Right ventricle myocardium inferior (tissue), 1 donor: ENCODE data around the gene PALM. TPM values are rescaled to one million over a fixed set of nuclear protein-coding genes. Genes with fewer than 3 reads are reported as not detected.
A peak's percentile ranks its signal among the peaks of the same experiment; 100 is the strongest.

Experiments used
- ATAC-seq: fragments of 200-7000 bp; cut with Tn5 transposase; one replicate; pipeline ENCODE4 v1.9.1; 2020; ENCODE audit warnings: mild to moderate bottlenecking, moderate library complexity
- DNase-seq: peaks from one replicate; pipeline ENCODE4 v3.0.0; 2021; ENCODE audit errors: missing footprints
- intact Hi-C: fragments of 100-400 bp; cut with DNase I; formaldehyde crosslinking; loops from one replicate; pipeline ENCODE4 v1.11.0; 2022
- total RNA-seq: library from RNA; stranded (reverse); fragmentation: NEBNext Ultra II Directional; extraction: Animal tissue kit (Norgen Biotek cat#: 25700); gene quantifications from one replicate; pipeline ENCODE4 v1.2.1, GENCODE V29; 2021
- donor health status: DM: no; HTN: yes; CAD: no; lungs with severe emphysema.

PALM gene
- total RNA-seq, 1 donor from 2014 or later = 34.0 TPM

DNA sequence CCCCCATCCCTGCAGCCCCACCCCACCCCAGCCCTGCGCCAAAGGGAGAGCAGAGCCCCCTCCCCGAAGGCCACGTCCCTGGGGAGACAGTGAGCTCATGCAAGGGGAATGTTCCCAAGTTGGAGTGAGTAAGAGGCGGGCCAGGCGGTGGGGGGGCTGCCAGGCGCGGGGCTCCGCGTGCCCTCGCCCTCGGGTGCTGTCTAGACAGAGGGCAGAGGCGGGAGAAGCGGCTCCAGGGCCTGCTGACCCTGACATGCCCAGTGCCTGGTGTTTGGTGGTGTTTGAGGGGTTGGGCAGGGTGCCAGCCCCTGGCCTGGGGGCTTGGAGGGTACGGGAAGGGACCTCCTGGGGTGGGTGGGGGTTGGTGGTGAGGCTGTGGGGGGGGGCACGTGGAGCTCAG, 31.5 kb upstream of the PALM start:
- ATAC-seq (no peak), DNase-seq (no peak)
- intact Hi-C loops = loop anchor here (5.0 kb wide), 1 partner anchor 35 kb away; no protein-coding TSS in a partner anchor

DNA sequence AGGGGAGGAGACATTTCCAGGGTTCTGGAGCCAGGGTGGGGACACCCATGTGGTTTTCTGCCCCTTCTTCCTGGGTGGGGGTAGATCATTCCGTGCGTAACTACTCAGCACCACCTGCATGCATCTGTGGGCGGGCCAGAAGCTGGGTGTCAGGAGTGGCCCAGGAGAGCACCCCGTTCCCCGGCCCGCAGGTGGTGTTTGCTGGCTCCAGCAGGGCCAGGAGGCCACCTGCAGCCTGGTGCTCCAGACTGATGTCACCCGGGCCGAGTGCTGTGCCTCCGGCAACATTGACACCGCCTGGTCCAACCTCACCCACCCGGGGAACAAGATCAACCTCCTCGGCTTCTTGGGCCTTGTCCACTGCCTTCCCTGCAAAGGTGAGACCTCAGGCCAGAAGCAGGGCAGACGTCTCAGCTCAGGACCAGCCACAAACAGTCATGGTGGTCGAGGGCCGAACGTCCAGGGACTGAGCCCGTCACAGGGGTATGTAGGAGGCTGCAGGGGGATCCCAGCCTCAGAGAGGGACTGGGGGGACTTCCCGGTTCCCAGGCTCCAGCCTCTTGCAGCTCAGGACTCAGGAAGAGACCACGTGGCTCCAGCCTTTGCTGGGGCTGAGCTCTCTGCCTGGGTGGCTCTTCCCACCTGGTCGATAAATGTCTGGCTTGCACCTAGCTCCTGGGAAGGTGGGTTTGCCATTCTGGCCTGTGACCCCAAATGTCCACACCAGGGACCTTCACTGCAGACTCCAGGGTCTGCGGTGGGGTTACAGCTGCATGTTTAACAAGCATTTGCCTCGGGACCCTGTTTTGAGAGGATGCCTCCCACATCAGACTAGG, 30.9 kb upstream of the PALM start:
- intact Hi-C loops = loop anchor here (5.0 kb wide), 1 partner anchor 34 kb away; no protein-coding TSS in a partner anchor
- no peak for ATAC-seq
- no peak for DNase-seq

DNA sequence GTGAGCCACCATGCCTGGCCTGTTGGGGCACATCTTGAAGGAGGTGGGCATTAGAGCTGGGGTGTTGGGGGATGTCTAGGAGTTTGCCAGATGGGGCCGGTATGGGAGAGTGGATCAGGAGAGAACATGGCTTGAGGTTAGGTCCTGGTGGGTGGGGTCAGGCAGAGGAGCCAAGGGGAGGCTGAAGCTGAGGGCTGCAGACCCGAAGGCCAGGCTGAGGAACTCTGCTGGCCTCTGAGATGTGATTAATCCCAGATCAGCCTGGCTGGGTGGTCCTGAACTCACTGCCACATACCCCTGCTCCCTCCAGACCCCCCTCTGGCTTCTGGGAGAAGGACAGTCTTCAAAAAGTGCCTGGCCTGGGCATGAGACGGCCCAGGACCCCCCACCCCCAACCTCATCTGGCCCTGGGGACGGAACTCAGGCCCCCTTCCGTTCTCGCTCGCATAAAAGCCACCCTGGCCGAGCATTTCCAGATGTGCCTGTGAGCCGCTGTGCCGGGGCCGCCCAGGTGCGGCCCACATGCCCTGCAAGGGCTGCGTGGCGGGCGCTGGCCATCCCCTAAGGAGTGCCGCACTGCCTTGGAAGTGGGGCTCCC, 29.8 kb upstream of the PALM start:
- intact Hi-C loops = loop anchor here (5.0 kb wide), 1 partner anchor 33 kb away; no protein-coding TSS in a partner anchor

DNA sequence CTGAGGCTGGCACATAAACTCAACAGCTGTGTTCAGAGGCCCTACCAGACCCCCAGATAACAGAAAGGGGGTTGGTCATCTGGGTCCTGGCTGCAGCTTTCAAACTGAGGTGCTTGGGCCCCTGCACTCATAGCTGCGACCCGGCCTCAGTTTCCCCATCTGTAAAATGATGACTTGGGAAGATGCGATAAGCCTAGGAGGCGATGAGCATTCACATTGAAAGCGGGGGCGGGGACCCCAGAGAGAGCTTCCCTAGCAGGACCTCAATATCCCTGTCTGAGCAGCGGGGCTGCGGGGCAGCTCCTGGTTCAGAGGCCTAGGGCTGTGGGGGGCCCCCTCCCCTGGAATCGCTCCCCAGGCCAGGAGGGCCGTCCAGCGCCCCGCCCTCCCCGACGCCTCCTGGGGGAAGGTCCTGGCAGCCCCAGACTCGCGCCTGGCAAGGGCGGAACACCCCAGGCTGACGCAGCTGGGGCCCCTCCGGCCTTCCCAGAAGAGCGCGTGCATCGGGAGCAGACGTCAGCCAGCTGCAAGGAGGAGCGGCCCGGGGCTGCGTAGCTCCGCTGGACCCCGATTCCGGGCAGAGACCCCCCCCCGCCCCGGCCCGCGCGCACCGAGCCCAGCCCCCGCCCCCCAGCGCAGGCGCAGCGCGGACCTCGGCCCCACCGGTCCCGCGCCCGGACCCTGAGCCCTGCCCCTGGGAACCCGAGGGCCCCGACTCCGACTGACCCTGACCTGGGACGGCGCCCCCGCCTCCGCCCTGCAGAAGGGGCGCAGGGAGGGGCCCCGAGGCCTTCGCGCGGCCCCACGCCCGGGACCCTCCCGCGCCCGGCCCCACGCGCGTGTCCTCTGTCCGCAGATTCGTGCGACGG, 29.1 kb upstream of the PALM start:
- intact Hi-C loops = loop anchor here (1.0 to 5.0 kb wide), 2 partner anchors 16 to 33 kb away; partner anchors contain the start of gene RNF126
- DNase-seq (peak; percentile 88), ATAC-seq (peak; percentile 23)

More for the DNA sequence above, 29.8 kb upstream of the PALM start:
- ATAC-seq (no peak), DNase-seq (no peak)

DNA sequence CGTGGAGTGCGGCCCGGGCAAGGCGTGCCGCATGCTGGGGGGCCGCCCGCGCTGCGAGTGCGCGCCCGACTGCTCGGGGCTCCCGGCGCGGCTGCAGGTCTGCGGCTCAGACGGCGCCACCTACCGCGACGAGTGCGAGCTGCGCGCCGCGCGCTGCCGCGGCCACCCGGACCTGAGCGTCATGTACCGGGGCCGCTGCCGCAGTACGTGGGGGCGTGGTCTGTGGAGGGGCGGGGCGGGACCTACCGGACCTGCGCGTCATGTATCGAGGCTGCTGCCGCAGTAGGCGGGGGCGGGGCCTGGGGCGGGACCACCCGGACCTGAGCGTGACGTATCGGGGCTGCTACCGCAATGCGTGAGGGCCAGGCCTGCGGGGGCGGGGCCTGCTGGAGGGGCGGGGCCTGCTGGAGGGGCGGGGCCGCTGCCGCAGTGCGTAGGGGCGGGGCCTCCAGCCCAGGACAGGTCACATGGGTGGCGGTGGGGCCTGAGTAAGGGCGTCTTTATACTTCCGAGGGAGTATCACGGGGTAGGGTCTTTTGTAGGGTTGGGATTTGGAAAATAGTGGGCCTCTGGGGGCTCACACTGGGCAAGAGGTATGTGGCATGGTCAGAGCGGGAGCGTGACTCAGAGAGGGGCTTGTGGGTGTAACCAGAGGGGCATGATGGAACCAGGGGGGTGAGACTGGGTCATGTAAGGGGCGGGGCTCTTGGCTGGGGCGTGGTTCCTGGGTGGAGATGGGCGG, 28.3 kb upstream of the PALM start:
- ATAC-seq = peak; percentile 89
- intact Hi-C loops = loop anchor here (1.0 kb wide), 1 partner anchor 17 kb away; the partner anchor contains the start of gene RNF126
- peak; percentile 100 for DNase-seq

DNA sequence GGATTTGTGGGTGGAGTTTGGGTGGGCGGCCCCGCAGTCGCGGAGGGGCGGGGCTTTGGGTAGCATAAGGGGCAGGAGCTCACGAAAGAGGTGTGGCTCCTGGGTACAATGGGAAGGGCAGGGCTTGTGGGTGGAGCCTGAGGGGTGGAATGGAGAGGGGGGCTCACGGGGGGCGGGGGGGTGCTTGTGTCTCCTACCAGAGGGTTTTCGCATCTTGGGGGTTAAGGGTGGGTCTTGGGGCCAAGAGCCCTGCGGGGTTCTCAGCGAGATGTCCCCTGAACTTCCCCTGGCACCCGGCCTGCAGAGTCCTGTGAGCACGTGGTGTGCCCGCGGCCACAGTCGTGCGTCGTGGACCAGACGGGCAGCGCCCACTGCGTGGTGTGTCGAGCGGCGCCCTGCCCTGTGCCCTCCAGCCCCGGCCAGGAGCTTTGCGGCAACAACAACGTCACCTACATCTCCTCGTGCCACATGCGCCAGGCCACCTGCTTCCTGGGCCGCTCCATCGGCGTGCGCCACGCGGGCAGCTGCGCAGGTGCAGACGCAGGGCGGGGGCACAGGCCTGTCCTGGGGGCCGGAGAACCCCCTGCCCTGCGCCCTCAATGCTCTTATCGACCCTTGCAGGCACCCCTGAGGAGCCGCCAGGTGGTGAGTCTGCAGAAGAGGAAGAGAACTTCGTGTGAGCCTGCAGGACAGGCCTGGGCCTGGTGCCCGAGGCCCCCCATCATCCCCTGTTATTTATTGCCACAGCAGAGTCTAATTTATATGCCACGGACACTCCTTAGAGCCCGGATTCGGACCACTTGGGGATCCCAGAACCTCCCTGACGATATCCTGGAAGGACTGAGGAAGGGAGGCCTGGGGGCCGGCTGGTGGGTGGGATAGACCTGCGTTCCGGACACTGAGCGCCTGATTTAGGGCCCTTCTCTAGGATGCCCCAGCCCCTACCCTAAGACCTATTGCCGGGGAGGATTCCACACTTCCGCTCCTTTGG, 27.4 kb upstream of the PALM start:
- no peak for ATAC-seq
- DNase-seq = peak; percentile 82
- intact Hi-C loops = no loop called here

DNA sequence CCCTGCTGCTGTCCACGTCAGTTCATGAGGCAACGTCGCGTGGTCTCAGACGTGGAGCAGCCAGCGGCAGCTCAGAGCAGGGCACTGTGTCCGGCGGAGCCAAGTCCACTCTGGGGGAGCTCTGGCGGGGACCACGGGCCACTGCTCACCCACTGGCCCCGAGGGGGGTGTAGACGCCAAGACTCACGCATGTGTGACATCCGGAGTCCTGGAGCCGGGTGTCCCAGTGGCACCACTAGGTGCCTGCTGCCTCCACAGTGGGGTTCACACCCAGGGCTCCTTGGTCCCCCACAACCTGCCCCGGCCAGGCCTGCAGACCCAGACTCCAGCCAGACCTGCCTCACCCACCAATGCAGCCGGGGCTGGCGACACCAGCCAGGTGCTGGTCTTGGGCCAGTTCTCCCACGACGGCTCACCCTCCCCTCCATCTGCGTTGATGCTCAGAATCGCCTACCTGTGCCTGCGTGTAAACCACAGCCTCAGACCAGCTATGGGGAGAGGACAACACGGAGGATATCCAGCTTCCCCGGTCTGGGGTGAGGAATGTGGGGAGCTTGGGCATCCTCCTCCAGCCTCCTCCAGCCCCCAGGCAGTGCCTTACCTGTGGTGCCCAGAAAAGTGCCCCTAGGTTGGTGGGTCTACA, 25.9 kb upstream of the PALM start:
- no peak for DNase-seq

DNA sequence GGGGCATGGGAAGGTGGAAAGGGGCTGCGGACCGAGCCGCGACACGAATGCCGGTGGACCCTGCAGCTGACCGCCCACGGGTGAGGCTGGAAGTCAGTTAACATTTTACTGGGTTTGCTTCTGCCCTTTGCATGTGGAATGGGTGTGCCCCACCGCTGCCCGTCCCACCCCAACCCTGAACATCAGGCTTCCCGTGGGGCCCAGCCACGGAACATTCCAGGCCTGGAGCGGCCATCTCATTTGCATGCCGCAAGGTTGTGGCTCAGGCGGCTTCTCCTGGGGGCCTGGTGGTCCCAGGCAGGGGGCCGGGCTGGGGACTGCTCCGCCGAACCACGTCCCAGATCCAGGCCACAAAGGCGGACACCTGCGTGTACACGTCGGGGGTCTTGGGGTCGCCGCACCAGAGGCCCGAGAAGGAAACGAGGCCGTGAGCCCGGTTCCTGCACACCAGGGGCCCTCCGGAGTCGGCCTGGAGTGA, 23.2 kb upstream of the PALM start:
- ATAC-seq (no peak), DNase-seq (no peak)
- intact Hi-C loops = no loop called here

More for the DNA sequence above, 25.9 kb upstream of the PALM start:
- intact Hi-C loops = no loop called here
- ATAC-seq = no peak

DNA sequence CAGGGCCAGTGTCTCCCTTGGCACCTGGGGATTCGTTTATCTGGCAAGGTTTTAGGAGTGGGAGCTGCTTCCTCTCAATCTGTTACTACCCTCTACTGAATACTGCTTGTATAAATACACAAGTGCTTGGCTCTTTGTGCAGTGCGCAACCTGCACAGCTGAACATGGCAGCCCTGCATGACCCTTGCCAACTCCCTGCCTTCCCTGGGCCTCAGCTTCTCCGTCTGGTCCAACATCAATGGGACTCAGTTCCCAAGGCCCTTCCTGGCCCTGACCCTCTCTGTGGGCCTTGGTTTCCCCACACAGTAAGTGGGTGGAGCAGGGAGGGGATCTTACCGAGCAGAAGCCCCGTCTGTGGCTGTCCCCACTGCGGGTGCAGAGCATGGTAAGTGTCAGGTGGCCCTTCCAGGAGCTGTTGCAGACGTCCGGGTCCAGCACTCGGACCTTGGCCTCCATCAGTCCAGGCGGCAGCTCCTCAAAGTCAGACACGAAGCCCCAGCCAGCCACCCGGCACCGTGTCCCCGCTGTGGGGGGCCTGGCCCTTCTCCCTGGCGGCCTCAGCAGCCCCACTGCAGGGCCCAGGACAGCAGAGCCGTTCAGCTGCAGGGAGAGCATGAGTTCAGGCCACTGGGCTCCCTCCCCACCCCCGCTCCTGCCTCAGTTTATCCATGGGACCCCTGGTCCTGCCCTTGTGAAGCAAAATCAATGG, 22.0 kb upstream of the PALM start:
- DNase-seq = no peak
- intact Hi-C loops = no loop called here
- ATAC-seq = no peak

DNA sequence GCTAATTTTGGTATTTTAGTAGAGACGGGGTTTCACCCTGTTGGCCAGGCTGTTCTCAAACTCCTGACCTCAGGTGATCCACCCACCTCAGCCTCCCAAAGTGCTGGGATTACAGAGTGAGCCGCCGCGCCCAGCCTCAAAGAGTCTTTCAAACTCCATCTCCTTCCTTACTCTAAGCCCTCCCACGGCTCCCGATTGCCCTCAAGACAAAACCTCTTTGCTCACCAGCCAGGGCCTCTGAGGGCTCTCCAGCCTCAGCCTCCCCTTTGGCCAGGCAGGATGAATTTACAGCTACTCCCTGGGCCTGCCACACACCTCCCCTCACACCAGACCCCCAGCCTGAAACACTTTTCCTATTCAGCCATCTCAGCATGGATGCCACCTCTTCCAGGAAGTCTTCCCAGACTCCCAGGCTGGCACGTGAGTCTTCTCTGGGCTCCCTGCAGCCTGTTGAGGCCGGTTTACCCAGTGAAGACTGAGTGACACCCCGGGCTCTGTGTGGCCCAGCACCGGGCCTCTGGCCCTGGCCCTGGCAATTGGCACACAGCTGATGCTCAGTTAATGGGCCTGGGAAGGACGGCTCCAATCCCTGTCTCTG, 21.1 kb upstream of the PALM start:
- DNase-seq (no peak), ATAC-seq (no peak)
- intact Hi-C loops = no loop called here

DNA sequence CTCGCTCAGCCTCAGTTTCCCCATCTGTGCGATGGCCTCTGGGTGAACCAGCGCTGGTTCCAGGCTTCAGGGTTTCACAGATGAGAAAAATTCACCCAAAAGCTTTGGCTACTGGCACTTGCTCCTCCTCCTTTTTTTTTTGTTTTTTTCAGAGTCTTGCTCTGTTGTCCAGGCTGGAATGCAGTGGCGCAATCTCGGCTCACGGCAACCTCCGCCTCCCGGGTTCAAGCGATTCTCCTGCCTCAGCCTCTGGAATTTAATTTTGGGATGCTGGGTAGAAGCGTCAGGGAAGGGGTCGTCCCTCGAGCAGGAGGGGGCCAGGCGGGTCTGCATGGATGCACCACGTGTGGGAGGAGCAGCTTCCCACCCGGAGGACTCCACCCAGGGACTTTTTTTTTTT, 20.5 kb upstream of the PALM start:
- DNase-seq (no peak), ATAC-seq (no peak)
- intact Hi-C loops = no loop called here

DNA sequence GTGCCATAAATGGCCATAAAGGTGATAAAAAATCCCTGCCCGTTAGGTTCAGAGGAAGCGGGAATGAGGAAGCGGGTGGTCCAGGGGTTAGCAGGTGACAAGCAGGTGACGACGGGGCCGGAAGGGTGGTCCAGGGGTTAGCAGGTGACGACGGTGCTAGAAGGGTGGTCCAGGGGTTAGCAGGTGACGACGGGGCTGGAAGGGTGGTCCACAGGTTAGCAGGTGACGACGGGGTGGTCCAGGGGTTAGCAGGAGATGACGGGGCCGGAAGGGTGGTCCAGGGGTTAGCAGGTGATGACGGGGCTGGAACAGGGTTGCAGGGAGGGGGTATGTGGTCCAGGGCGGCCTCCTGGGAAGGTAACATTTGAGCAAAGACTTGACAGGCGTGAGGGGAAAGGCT, 19.7 kb upstream of the PALM start:
- no peak for ATAC-seq
- intact Hi-C loops = no loop called here
- DNase-seq = no peak

DNA sequence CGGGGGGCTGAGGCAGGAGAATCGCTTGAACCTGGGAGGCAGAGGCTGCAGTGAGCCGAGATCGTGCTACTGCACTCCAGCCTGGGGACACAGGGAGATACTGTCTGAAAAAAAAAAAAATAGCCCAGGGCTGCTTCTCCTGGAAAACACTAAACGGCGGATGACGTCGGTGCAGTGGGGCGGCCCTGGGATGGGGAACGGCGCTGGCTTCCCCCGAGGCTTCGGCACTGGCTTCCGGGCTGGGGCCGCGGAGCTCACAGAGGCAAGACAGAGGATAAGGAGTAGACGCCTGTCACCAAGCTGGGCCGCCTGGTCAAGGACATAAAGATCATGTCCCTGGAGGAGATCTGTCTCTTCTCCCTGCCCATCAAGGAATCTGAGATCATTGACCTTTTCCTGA, 18.5 kb upstream of the PALM start:
- ATAC-seq (peak; percentile 73), DNase-seq (peak; percentile 76)
- intact Hi-C loops = no loop called here

DNA sequence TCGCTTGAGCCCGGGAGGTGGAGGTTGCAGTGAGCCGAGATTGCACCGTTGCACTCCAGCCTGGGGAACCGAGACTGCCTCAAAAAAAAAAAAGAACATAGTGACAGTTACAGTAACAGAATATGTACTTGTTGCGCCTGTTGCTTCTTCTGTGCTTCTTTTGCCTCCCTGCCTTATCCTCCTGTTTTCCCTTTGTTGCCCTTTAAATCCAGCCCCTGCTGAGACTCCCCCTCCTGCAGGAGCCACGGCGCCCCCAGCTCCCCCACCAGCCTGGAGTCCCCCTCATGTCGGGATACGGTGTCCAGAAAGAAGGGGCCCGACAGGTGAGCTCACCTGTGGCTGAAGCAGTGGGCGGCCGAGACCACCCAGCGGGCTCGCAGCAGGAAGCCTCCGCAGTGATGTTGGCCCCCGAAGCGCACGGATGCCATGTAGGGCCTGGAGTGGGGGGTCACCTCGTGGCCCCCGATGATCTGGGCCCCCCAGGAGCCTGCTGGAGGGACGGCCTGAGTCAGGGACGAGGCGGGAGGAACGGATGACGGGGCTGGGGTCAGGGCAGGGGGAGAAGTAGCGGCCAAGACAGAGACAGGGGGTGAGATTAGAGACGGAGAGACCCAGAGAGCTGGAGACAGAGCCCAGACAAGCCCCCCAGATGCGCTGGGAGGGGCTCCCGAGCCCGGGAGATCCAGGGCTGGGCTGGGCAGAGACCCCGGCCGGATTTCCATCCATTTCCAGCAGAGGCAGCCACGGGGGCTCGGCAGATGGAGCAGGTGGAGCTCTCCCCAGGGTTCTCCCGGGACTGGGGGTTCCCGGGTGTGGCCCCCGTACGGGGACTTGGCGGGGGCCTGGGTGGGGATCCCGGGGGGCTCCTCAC, 14.0 kb upstream of the PALM start:
- DNase-seq = no peak
- ATAC-seq = no peak
- intact Hi-C loops = no loop called here

DNA sequence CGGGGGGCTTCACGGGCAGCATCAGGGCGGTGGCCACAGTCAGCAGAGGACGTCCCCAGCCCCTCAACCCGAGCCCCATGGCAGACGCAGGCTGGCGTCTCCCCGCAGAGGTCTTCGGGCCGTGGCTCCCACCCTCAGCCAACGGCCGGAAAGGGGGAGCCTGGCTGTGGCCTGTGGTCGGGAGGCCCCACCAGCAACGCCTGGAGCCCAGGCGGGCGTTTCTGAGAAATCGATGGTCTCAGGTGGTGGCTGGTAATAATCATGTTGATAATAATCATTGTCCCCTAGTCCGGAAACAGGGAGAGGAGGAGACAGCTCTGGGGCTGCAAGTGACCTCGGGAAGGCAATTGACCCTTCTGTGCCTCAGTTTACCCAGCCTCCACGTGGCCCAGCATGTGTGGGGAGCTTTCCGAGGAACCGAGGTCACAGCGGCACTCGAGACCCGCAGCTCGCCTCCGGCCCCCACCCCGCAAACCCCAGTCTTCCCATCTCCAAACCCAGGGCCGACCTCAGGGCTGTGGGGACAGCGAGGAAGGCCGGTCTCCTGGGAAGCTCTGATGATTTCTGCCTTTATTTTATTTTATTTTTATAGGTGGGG, 13.3 kb upstream of the PALM start, which contains the start of gene PRSS57:
TSS of gene PRSS57 (minus strand) at position 101 of the 598 bp plus-strand sequence. CDS start at position 79, 22 bp downstream.
- intact Hi-C loops = no loop called here

More for the DNA sequence above, 13.3 kb upstream of the PALM start, which contains the start of gene PRSS57:
- ATAC-seq = no peak
- no peak for DNase-seq
